NT2/D1 (cell line): ENCODE results near the gene AKAP6.

ENCODE experiments used
- SUZ12 ChIP-seq: IDR thresholded peaks from 2 replicates; pipeline ENCODE4 v1.6.1; 2011; ENCODE audit not compliant: insufficient read length, insufficient read depth; ENCODE audit errors: extremely low read depth
- YY1 ChIP-seq: IDR thresholded peaks from 2 replicates; pipeline ENCODE4 v1.6.1; 2011; ENCODE audit not compliant: insufficient read length, insufficient read depth

GRCh38 chr14:32701475-32701874, 372.4 kb downstream of the AKAP6 start:
- TF ChIP-seq YY1 (no peak), SUZ12 (no peak)
